GM18519 (cell line): ENCODE data around the gene SMARCD2.
"Not testable (repeated sequence)": the region's sequence is repeated elsewhere in the genome, so short reads cannot be mapped to it uniquely, and the experiment has no call there.

ENCODE experiments used
- ATAC-seq: cut with Tn5 transposase; IDR thresholded peaks from one replicate; pipeline ENCODE4 v1.9.1; 2021; ENCODE audit warnings: mild to moderate bottlenecking, moderate library complexity; ENCODE audit not compliant: unreplicated experiment, low FRiP score

SMARCD2 gene

GRCh38 chr17:63842540-63843386 lies at the start of gene SMARCD2:
TSS of gene SMARCD2 (minus strand) at chr17:63842685. CDS start at chr17:63842674, 11 bp downstream.
- peak; percentile 57 for ATAC-seq

- ATAC-seq = not testable (repeated sequence)
Observed at GRCh38 chr17:63889026-63889848, 46.8 kb upstream of the SMARCD2 start.

GRCh38 chr17:63885119-63885518 lies 42.6 kb upstream of the SMARCD2 start:
- ATAC-seq = not testable (repeated sequence)

- not testable (repeated sequence) for ATAC-seq
Observed at GRCh38 chr17:63882626-63883126, 40.2 kb upstream of the SMARCD2 start.

GRCh38 chr17:63881935-63882601 lies 39.6 kb upstream of the SMARCD2 start, which contains the start of gene GH2:
TSS of gene GH2 (minus strand) at chr17:63881944. CDS start at chr17:63881801, 143 bp downstream.
- peak; percentile 63 for ATAC-seq

GRCh38 chr17:63881337-63881736 lies 38.9 kb upstream of the SMARCD2 start:
- ATAC-seq = not testable (repeated sequence)

GRCh38 chr17:63880706-63881105 lies 38.2 kb upstream of the SMARCD2 start:
- no peak for ATAC-seq

GRCh38 chr17:63878413-63878812 lies 35.9 kb upstream of the SMARCD2 start:
- ATAC-seq = not testable (repeated sequence)

GRCh38 chr17:63874693-63875092 lies 32.2 kb upstream of the SMARCD2 start:
- ATAC-seq = not testable (repeated sequence)

- not testable (repeated sequence) for ATAC-seq
Observed at GRCh38 chr17:63874061-63874626, 31.7 kb upstream of the SMARCD2 start.

- not testable (repeated sequence) for ATAC-seq
Observed at GRCh38 chr17:63873577-63873976, 31.1 kb upstream of the SMARCD2 start, which contains the start of gene CSH2. TSS of gene CSH2 (minus strand) at chr17:63873677. CDS start at chr17:63873614, 63 bp downstream.

GRCh38 chr17:63871646-63872365 lies 29.3 kb upstream of the SMARCD2 start:
- ATAC-seq = not testable (repeated sequence)

- not testable (repeated sequence) for ATAC-seq
Observed at GRCh38 chr17:63870292-63870665, 27.8 kb upstream of the SMARCD2 start.

GRCh38 chr17:63869491-63870291 lies 27.2 kb upstream of the SMARCD2 start:
- ATAC-seq = not testable (repeated sequence)

- not testable (repeated sequence) for ATAC-seq
Observed at GRCh38 chr17:63866625-63867024, 24.1 kb upstream of the SMARCD2 start.

GRCh38 chr17:63859257-63859656 lies 16.8 kb upstream of the SMARCD2 start:
- no peak for ATAC-seq

GRCh38 chr17:63856425-63856824 lies 13.9 kb upstream of the SMARCD2 start:
- not testable (repeated sequence) for ATAC-seq

GRCh38 chr17:63855185-63855584 lies 12.7 kb upstream of the SMARCD2 start:
- ATAC-seq = no peak
